ENCODE data around the gene VCP. TPM values are rescaled to one million over a fixed set of nuclear protein-coding genes. Genes with fewer than 3 reads are reported as not detected.
A peak's percentile ranks its signal among the peaks of the same experiment; 100 is the strongest.

The VCP gene
- total RNA-seq, 1 donor from 2014 or later: 238 TPM

DNA sequence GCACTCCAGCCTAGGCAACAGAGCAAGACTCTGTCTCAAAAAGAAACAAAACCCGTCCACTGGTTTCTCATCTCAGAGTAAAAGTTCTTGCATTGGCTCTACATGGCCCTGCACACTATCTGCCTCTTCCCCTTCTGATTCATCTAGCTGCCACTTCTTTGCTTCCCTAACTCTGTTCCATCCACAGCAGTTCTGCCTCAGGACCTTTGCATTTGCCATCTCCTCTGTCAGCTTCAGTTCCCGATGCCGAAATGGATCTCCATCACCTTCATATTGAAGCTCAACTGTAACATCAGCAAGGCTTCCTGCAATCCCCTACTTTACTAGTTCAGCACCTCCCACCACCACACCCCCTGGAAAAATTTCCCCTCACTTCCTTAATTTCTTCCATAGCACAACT lies 25.1 kb upstream of the VCP start:
- peak overlapping the region; percentile 74 for H3K4me3 Mint-ChIP-seq
- H3K36me3 Mint-ChIP-seq: peaks cover 20% of the 10 kb centered on the region

DNA sequence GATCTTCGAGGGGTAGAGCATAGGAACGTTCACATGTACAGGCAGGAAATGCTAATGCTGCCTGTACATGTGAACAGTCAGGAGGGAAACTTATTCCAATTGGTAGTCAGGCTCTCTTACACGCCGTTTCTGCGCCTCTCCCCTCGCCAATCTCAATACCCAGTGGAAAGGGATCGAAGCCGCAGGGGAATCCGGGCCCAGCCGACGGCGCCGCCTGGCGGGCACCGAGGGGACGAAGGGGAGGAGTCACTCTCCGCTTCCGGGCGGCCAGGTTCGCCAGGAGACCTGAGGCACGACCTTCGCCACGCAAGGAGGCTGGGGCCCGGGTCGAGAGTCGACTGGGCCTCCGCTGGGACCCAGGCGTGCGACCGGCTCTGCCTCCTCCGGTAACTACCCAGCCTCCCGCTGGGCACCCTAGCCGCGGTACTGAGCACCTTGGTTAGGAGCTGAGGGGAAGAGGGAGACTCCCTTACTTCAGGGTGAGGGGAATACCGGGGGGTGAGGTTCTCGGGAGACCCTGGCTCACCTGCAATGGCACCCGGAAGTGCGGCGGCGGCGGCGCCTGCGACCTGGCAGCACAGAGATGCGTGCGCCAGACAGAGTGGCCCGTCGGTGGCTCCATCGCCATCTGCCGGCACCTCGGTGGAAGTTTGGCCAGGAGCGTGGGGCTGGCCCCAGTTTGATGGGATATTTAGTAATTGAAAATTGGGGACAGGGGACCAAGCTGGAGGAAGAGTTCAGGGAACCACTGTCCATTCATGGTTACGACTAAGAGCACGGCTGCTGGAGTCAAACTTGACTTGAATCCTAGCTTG lies 23.8 kb upstream of the VCP start, which contains the start of gene PIGO:
Gene PIGO, minus strand, starts transcription at position 557 of the 815 bp plus-strand sequence. CDS start 1,026 bp downstream, outside the sequence.
- H3K27ac Mint-ChIP-seq: peak within 1 kb of the TSS; percentile 92
- Histone ChIP-seq H3K36me3 (no peaks in the 10 kb centered on the region), H3K9ac (peak within 1 kb of the TSS; percentile 79)

More for the DNA sequence above, 25.1 kb upstream of the VCP start:
- Histone ChIP-seq H3F3A (ENCODE audit: low read depth) (peaks cover 6% of the 10 kb centered on the region), H3K9ac (no peak overlapping the region), H3K9me3 (ENCODE audit: low read depth) (no peaks in the 10 kb centered on the region), H3K79me2 (ENCODE audit: low read depth) (peaks cover 22% of the 10 kb centered on the region), H3K27ac (no peak overlapping the region), H3K36me3 (no peaks in the 10 kb centered on the region), H3K27me3 (no peaks in the 10 kb centered on the region), H3K4me3 (no peak overlapping the region), H3K4me1 (peaks cover 7% of the 10 kb centered on the region), H2AFZ (replicated peaks) (no peak overlapping the region), H4K20me1 (ENCODE audit: low read depth) (no peaks in the 10 kb centered on the region), H3K4me2 (no peak overlapping the region)
- H3K4me1 Mint-ChIP-seq: peaks cover 25% of the 10 kb centered on the region
- H3K9me3 Mint-ChIP-seq: no peaks in the 10 kb centered on the region
- DNase-seq (ENCODE audit: low spot score): no peak
- H3K27ac Mint-ChIP-seq: no peak overlapping the region
- TF ChIP-seq, protein P1, sequence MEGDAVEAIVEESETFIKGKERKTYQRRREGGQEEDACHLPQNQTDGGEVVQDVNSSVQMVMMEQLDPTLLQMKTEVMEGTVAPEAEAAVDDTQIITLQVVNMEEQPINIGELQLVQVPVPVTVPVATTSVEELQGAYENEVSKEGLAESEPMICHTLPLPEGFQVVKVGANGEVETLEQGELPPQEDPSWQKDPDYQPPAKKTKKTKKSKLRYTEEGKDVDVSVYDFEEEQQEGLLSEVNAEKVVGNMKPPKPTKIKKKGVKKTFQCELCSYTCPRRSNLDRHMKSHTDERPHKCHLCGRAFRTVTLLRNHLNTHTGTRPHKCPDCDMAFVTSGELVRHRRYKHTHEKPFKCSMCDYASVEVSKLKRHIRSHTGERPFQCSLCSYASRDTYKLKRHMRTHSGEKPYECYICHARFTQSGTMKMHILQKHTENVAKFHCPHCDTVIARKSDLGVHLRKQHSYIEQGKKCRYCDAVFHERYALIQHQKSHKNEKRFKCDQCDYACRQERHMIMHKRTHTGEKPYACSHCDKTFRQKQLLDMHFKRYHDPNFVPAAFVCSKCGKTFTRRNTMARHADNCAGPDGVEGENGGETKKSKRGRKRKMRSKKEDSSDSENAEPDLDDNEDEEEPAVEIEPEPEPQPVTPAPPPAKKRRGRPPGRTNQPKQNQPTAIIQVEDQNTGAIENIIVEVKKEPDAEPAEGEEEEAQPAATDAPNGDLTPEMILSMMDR (IDR thresholded peaks at IDR 0.05): no peak
- TF ChIP-seq EZH2phosphoT487 (IDR thresholded peaks at IDR 0.05) (no peak), EZH2 (IDR thresholded peaks at IDR 0.05) (no peak)
- no peaks in the 10 kb centered on the region for H3K27me3 Mint-ChIP-seq (ENCODE audit: insufficient read depth, low read depth)

DNA sequence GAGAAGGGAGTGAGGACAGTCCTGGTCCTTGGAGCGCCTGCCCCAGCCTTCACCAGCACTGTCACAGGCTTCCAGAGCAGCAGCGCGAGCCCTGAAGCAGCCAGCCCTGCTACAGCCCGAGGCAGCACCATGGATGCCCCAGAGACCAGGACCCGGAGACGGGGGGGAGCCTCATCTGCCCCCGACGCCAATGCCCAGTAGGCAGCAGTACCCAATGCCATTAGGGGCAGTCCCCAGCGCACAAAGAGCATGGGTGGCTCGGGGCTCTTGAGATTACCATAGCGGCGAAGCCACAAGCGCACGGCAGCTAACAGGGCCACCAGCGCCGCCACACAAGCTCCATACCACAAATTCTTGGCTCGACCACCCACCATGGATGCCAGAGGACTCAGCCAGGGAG lies 19.1 kb upstream of the VCP start:
- Histone ChIP-seq H3K4me3 (no peak overlapping the region), H3K9me3 (ENCODE audit: low read depth) (no peaks in the 10 kb centered on the region)
- peaks cover 12% of the 10 kb centered on the region for H3K36me3 Mint-ChIP-seq

More for the DNA sequence above, 23.8 kb upstream of the VCP start, which contains the start of gene PIGO:
- Mint-ChIP-seq H3K27me3 (ENCODE audit: insufficient read depth, low read depth) (no peaks in the 10 kb centered on the region), H3K4me1 (peaks cover 16% of the 10 kb centered on the region), H3K9me3 (no peaks in the 10 kb centered on the region), H3K36me3 (peaks cover 21% of the 10 kb centered on the region), H3K4me3 (peak within 1 kb of the TSS; percentile 90)
- peak within 1 kb of the TSS; percentile 88 for H3K27ac ChIP-seq
- TF ChIP-seq, protein P1 (IDR thresholded peaks at IDR 0.05): peak; percentile 60
- no peak for TF ChIP-seq EZH2phosphoT487 (IDR thresholded peaks at IDR 0.05)
- no peak for TF ChIP-seq EZH2 (IDR thresholded peaks at IDR 0.05)
- H3K4me2 ChIP-seq: peak within 1 kb of the TSS; percentile 80
- H4K20me1 ChIP-seq (ENCODE audit: low read depth): no peaks in the 10 kb centered on the region
- H2AFZ ChIP-seq (replicated peaks): peak within 1 kb of the TSS; percentile 83
- H3K79me2 ChIP-seq (ENCODE audit: low read depth): peaks cover 8% of the 10 kb centered on the region
- no peaks in the 10 kb centered on the region for H3K9me3 ChIP-seq (ENCODE audit: low read depth)
- H3F3A ChIP-seq (ENCODE audit: low read depth): peaks cover 6% of the 10 kb centered on the region
- H3K4me3 ChIP-seq: peak within 1 kb of the TSS; percentile 84
- peak; percentile 93 for DNase-seq (ENCODE audit: low spot score)
- no peaks in the 10 kb centered on the region for H3K4me1 ChIP-seq
- H3K27me3 ChIP-seq: no peaks in the 10 kb centered on the region

More for the DNA sequence above, 19.1 kb upstream of the VCP start:
- Mint-ChIP-seq H3K27me3 (ENCODE audit: insufficient read depth, low read depth) (no peaks in the 10 kb centered on the region), H3K4me1 (peaks cover 12% of the 10 kb centered on the region), H3K27ac (no peak overlapping the region), H3K4me3 (no peak overlapping the region), H3K9me3 (no peaks in the 10 kb centered on the region)
- Histone ChIP-seq H3K79me2 (ENCODE audit: low read depth) (peaks cover 8% of the 10 kb centered on the region), H3K9ac (no peak overlapping the region), H3K27me3 (no peaks in the 10 kb centered on the region), H3K4me1 (no peaks in the 10 kb centered on the region), H4K20me1 (ENCODE audit: low read depth) (no peaks in the 10 kb centered on the region), H3K36me3 (no peaks in the 10 kb centered on the region), H3F3A (ENCODE audit: low read depth) (peaks cover 3% of the 10 kb centered on the region), H2AFZ (replicated peaks) (no peak overlapping the region), H3K27ac (no peak overlapping the region), H3K4me2 (no peak overlapping the region)
- no peak for DNase-seq (ENCODE audit: low spot score)
- TF ChIP-seq EZH2 (IDR thresholded peaks at IDR 0.05) (no peak), EZH2phosphoT487 (IDR thresholded peaks at IDR 0.05) (no peak)
- TF ChIP-seq, protein P1 (IDR thresholded peaks at IDR 0.05): no peak

Data from neural progenitor cell (in vitro differentiated cells).